ENCODE data around the gene FUOM. TPM values are rescaled to one million over a fixed set of nuclear protein-coding genes. Genes with fewer than 3 reads are reported as not detected.

Gene FUOM
- total RNA-seq, 1 donor from 2014 or later = 37.2 TPM

- Mint-ChIP-seq H3K36me3 (ENCODE audit: low read depth) (peaks cover 45% of the 10 kb centered on the region), H3K4me1 (peaks cover 33% of the 10 kb centered on the region), H3K4me3 (peak within 1 kb of the TSS; percentile 94), H3K27ac (peak within 1 kb of the TSS; percentile 96), H3K9me3 (no peaks in the 10 kb centered on the region), H3K27me3 (no peaks in the 10 kb centered on the region)
- POLR2A ChIA-PET = interaction anchor here (1.2 to 1.7 kb wide), 2 partner anchors 29 to 32 kb away, joined by 3 to 13 read pairs; partner anchors contain the start of gene ADAM8
- ATAC-seq (ENCODE audit: low read depth) = peak; percentile 66
- peak; percentile 95 for DNase-seq
- intact Hi-C loops (cut with micrococcal nuclease) = loop anchor here (1.0 to 5.0 kb wide), 4 partner anchors 33 to 1001 kb away; partner anchors contain the start of genes ECHS1 and STK32C
- TF ChIP-seq CTCF (IDR thresholded peaks at IDR 0.05) = no peak
- CTCF ChIA-PET = interaction anchor here (0.6 to 2.2 kb wide), 9 partner anchors 12 to 165 kb away, joined by 3 to 7 read pairs (median 5); partner anchors contain the start of gene ADAM8
Observed at GRCh38 chr10:133308421-133309099, 49.3 kb downstream of the FUOM start, which contains the start of the genes TUBGCP2 and ZNF511. TSS of gene TUBGCP2 (minus strand) at chr10:133308872. CDS start at chr10:133302941, 5,931 bp downstream. TSS of gene ZNF511 (plus strand) at chr10:133308914. CDS start at chr10:133308944, 30 bp downstream.

GRCh38 chr10:133307776-133308420 lies 49.9 kb downstream of the FUOM start:
- DNase-seq (peak; percentile 65), ATAC-seq (ENCODE audit: low read depth) (peak; percentile 26)
- no peaks in the 10 kb centered on the region for H3K27me3 Mint-ChIP-seq
- ChIA-PET POLR2A (interaction anchor here (0.7 to 1.7 kb wide), 4 partner anchors 19 to 47 kb away, joined by 3 to 13 read pairs (median 4); partner anchors contain the start of gene ADAM8), CTCF (interaction anchor here (0.6 to 2.2 kb wide), 10 partner anchors 12 to 165 kb away, joined by 3 to 7 read pairs (median 4); partner anchors contain the start of gene ADAM8)
- H3K9me3 Mint-ChIP-seq = no peaks in the 10 kb centered on the region
- intact Hi-C loops (cut with micrococcal nuclease) = loop anchor here (1.0 to 5.0 kb wide), 4 partner anchors 33 to 1001 kb away; partner anchors contain the start of genes STK32C and VENTX
- peak; percentile 37 for TF ChIP-seq CTCF (IDR thresholded peaks at IDR 0.05)
- peak overlapping the region; percentile 94 for H3K4me3 Mint-ChIP-seq
- peaks cover 33% of the 10 kb centered on the region for H3K4me1 Mint-ChIP-seq
- peaks cover 44% of the 10 kb centered on the region for H3K36me3 Mint-ChIP-seq (ENCODE audit: low read depth)
- peak overlapping the region; percentile 96 for H3K27ac Mint-ChIP-seq

- peak overlapping the region; percentile 94 for H3K4me3 Mint-ChIP-seq
- no peak for TF ChIP-seq CTCF (IDR thresholded peaks at IDR 0.05)
- intact Hi-C loops (cut with micrococcal nuclease) = loop anchor here (2.0 to 5.0 kb wide), 2 partner anchors 70 to 1000 kb away; partner anchors contain the start of genes STK32C and VENTX
- H3K27ac Mint-ChIP-seq = no peak overlapping the region
- H3K27me3 Mint-ChIP-seq = no peaks in the 10 kb centered on the region
- CTCF ChIA-PET = interaction anchor here (0.6 to 2.2 kb wide), 10 partner anchors 16 to 164 kb away, joined by 3 to 7 read pairs (median 4); partner anchors contain the start of gene ADAM8
- peaks cover 35% of the 10 kb centered on the region for H3K4me1 Mint-ChIP-seq
- ATAC-seq (ENCODE audit: low read depth) = no peak
- no peaks in the 10 kb centered on the region for H3K9me3 Mint-ChIP-seq
- DNase-seq = no peak
- peaks cover 41% of the 10 kb centered on the region for H3K36me3 Mint-ChIP-seq (ENCODE audit: low read depth)
- POLR2A ChIA-PET = interaction anchor here (1.0 to 1.7 kb wide), 2 partner anchors 31 to 46 kb away, joined by 3 to 13 read pairs; partner anchors contain the start of gene ADAM8
Observed at GRCh38 chr10:133306941-133307379, 50.9 kb downstream of the FUOM start.

GRCh38 chr10:133306097-133306476 lies 51.7 kb downstream of the FUOM start:
- Mint-ChIP-seq H3K4me1 (peaks cover 35% of the 10 kb centered on the region), H3K9me3 (no peaks in the 10 kb centered on the region), H3K36me3 (ENCODE audit: low read depth) (peaks cover 32% of the 10 kb centered on the region), H3K27me3 (no peaks in the 10 kb centered on the region), H3K27ac (peak overlapping the region; percentile 76), H3K4me3 (peak overlapping the region; percentile 35)
- ChIA-PET CTCF (interaction anchor here (1.4 to 1.5 kb wide), 2 partner anchors 30 to 31 kb away, joined by 3 read pairs; partner anchors contain the start of gene ADAM8), POLR2A (interaction anchor here (1.0 kb wide), 1 partner anchor 31 kb away, joined by 4 read pairs; no protein-coding TSS in a partner anchor)
- intact Hi-C loops (cut with micrococcal nuclease) = loop anchor here (2.0 to 5.0 kb wide), 2 partner anchors 69 to 999 kb away; partner anchors contain the start of genes STK32C and VENTX
- no peak for ATAC-seq (ENCODE audit: low read depth)
- DNase-seq = no peak
- no peak for TF ChIP-seq CTCF (IDR thresholded peaks at IDR 0.05)

Other genes with a start within 250 kb of the FUOM start
- 0.09 TPM in 1 of 2 replicates, not detected in the other for gene KNDC1, start 197.8 kb downstream of the FUOM start, total RNA-seq
- not detected in 2 replicates for gene UTF1, start 127.8 kb downstream of the FUOM start, total RNA-seq
- 0.13 TPM in 1 of 2 replicates, not detected in the other for gene VENTX, start 120.2 kb downstream of the FUOM start, total RNA-seq
- gene ADAM8, start 81.2 kb downstream of the FUOM start, total RNA-seq = 137 and 152 TPM in 2 replicates
- 58.6 and 66.7 TPM in 2 replicates for gene TUBGCP2, start 49.1 kb downstream of the FUOM start, total RNA-seq
- gene ZNF511, start 49.1 kb downstream of the FUOM start, total RNA-seq = 56.7 and 58.2 TPM in 2 replicates
- gene CALY, start 21.1 kb downstream of the FUOM start, total RNA-seq = not detected in 2 replicates
- gene PRAP1, start 10.6 kb downstream of the FUOM start, total RNA-seq = not detected in 2 replicates
- gene ECHS1, start 15.3 kb upstream of the FUOM start, total RNA-seq = 37.7 and 39.4 TPM in 2 replicates
- 14.1 and 16.9 TPM in 2 replicates for gene PAOX, start 21.2 kb upstream of the FUOM start, total RNA-seq
- gene MTG1, start 36.1 kb upstream of the FUOM start, total RNA-seq = 67.6 and 83.1 TPM in 2 replicates
- gene SPRN, start 66.6 kb upstream of the FUOM start, total RNA-seq = not detected in 2 replicates
- gene SCART1, start 95.9 kb upstream of the FUOM start, total RNA-seq = 2.8 TPM in 2 replicates
- gene CYP2E1, start 169.3 kb upstream of the FUOM start, total RNA-seq = 0.64 and 1.1 TPM in 2 replicates
- gene SYCE1, start 207.6 kb upstream of the FUOM start, total RNA-seq = 0.17 TPM in 1 of 2 replicates, not detected in the other

All from activated B cell treated with CpG ODN at 0.5 μM for 24 hours (primary cell).